Liver (tissue), 9 donors: ENCODE data around the gene SCG3. TPM values are rescaled to one million over a fixed set of nuclear protein-coding genes. Genes with fewer than 3 reads are reported as not detected.

ENCODE experiments used
- DNase-seq: peaks from one replicate; pipeline ENCODE4 v3.0.0-alpha.2; 2017; ENCODE audit warnings: low spot score
- H3K27ac ChIP-seq, 2 donors: one replicate each; pipeline ENCODE4 v1.7.0; 2013; ENCODE audit warnings: inconsistent platforms in 2 of 2, low read length in 2 of 2, control low read depth in 1 of 2, low read depth in 1 of 2, mild to moderate bottlenecking in 1 of 2
- H3K27me3 ChIP-seq, 4 donors: one replicate each; pipeline versions ENCODE4 v1.6.1 to v1.7.0; 2013; ENCODE audit warnings: low read length in 3 of 4, inconsistent platforms in 1 of 4, mild to moderate bottlenecking in 1 of 4, moderate library complexity in 1 of 4; ENCODE audit not compliant: control insufficient read depth in 4 of 4, insufficient read depth in 4 of 4
- H3K36me3 ChIP-seq, 4 donors: one replicate each; pipeline versions ENCODE4 v1.6.1 to v1.7.0; 2013; ENCODE audit warnings: low read length in 3 of 4, mild to moderate bottlenecking in 3 of 4, low read depth in 1 of 4, moderate library complexity in 1 of 4; ENCODE audit not compliant: control insufficient read depth in 4 of 4, insufficient read depth in 3 of 4
- H3K4me1 ChIP-seq, 4 donors: one replicate each; pipeline versions ENCODE4 v1.6.1 to v1.7.0; 2013; ENCODE audit warnings: low read length in 3 of 4, mild to moderate bottlenecking in 3 of 4, moderate library complexity in 1 of 4; ENCODE audit not compliant: control insufficient read depth in 4 of 4, insufficient read depth in 4 of 4
- H3K4me3 ChIP-seq, 3 donors: one replicate each; pipeline versions ENCODE4 v1.6.1 to v1.7.0; 2013; ENCODE audit warnings: low read length in 3 of 3, control low read depth in 1 of 3, low read depth in 1 of 3, mild to moderate bottlenecking in 1 of 3
- H3K9ac ChIP-seq, 2 donors: one replicate each; pipeline ENCODE4 v1.7.0; 2013; ENCODE audit warnings: low read length in 2 of 2, mild to moderate bottlenecking in 2 of 2, moderate library complexity in 2 of 2, control low read depth in 1 of 2, low read depth in 1 of 2
- H3K9me3 ChIP-seq, 4 donors: one replicate each; pipeline versions ENCODE4 v1.6.1 to v1.7.0; 2013; ENCODE audit warnings: low read length in 3 of 4; ENCODE audit not compliant: control insufficient read depth in 4 of 4
- ATF3 ChIP-seq: IDR thresholded peaks from 2 replicates; pipeline ENCODE4 v1.6.1; 2016; ENCODE audit warnings: antibody characterized with exemption
- CTCF ChIP-seq: fragments of 150-350 bp; IDR thresholded peaks from 2 replicates; pipeline ENCODE4 v1.5.1; 2017; ENCODE audit warnings: improper control_type of control experiment, low read depth, low read length; ENCODE audit not compliant: missing input control
- EGR1 ChIP-seq, 2 donors: IDR thresholded peaks; 2 replicates each; pipeline ENCODE4 v1.6.1; 2016 to 2018; ENCODE audit warnings: antibody characterized with exemption in 2 of 2, low read depth in 2 of 2
- FOXA1 ChIP-seq: IDR thresholded peaks from 2 replicates; pipeline ENCODE4 v1.6.1; 2016; ENCODE audit warnings: antibody characterized with exemption
- FOXA2 ChIP-seq: IDR thresholded peaks from 2 replicates; pipeline ENCODE4 v1.6.1; 2016; ENCODE audit warnings: antibody characterized with exemption
- HNF4A ChIP-seq, 2 donors: conservative IDR thresholded peaks; 2 replicates each; pipeline ENCODE4 v1.6.1; 2016; ENCODE audit warnings: antibody characterized with exemption in 2 of 2, mild to moderate bottlenecking in 2 of 2
- HNF4G ChIP-seq: IDR thresholded peaks from 2 replicates; pipeline ENCODE4 v1.6.1; 2016; ENCODE audit warnings: antibody characterized with exemption
- JUND ChIP-seq, 2 donors: IDR thresholded peaks; 2 replicates each; pipeline ENCODE4 v1.6.1; 2016; ENCODE audit warnings: antibody characterized with exemption in 2 of 2
- MAX ChIP-seq: IDR thresholded peaks from 2 replicates; pipeline ENCODE4 v1.6.1; 2016; ENCODE audit warnings: antibody characterized with exemption
- RAD21 ChIP-seq, 2 donors: IDR thresholded peaks; 2 replicates each; pipeline ENCODE4 v1.6.1; 2016; ENCODE audit warnings: antibody characterized with exemption in 2 of 2, mild to moderate bottlenecking in 2 of 2
- SP1 ChIP-seq: IDR thresholded peaks from 2 replicates; pipeline ENCODE4 v1.6.1; 2018; ENCODE audit warnings: antibody characterized with exemption, mild to moderate bottlenecking
- TAF1 ChIP-seq: conservative IDR thresholded peaks from 2 replicates; pipeline ENCODE4 v1.6.1; 2016; ENCODE audit warnings: antibody characterized with exemption, mild to moderate bottlenecking
- YY1 ChIP-seq: IDR thresholded peaks from 2 replicates; pipeline ENCODE4 v1.6.1; 2016; ENCODE audit warnings: antibody characterized with exemption, mild to moderate bottlenecking
- ZBTB33 ChIP-seq: IDR thresholded peaks from 2 replicates; pipeline ENCODE4 v1.6.1; 2016; ENCODE audit warnings: antibody characterized with exemption
- WGBS: extraction: QIAGEN DNeasy Blood & Tissue Kit; methylation state at CpG from one replicate; pipeline ENCODE4 v1.1.7; 2013; 5-methylcytosine and 5-hydroxymethylcytosine counted together
- polyA plus RNA-seq, 2 donors: library from polyadenylated mRNA; stranded (reverse) in 1 of 2; unstranded in 1 of 2; fragments of 200-250 nt in 1 of 2; fragments of >200 nt in 1 of 2; fragmentation: Nextera tagmentation in 1 of 2; extraction: Ambion mirVana in 1 of 2; gene quantifications; one replicate each; pipeline versions ENCODE4 v1.2.1 to v1.2.3, GENCODE V29; 2013 to 2015
- total RNA-seq, 2 donors: library from RNA; depleted of rRNA; stranded (reverse); fragments of >200 nt; gene quantifications; one replicate each; pipeline ENCODE4 v1.2.3, GENCODE V29; 2014
- donor health status: healthy.
- donor health status: healthy.
- donor health status: healthy.
- donor health status: healthy.
- donor health status: healthy.

SCG3 gene
- total and polyA plus RNA-seq, 4 donors = under 0.01 to 0.05 (median 0.01) TPM; not detected in 1

DNA sequence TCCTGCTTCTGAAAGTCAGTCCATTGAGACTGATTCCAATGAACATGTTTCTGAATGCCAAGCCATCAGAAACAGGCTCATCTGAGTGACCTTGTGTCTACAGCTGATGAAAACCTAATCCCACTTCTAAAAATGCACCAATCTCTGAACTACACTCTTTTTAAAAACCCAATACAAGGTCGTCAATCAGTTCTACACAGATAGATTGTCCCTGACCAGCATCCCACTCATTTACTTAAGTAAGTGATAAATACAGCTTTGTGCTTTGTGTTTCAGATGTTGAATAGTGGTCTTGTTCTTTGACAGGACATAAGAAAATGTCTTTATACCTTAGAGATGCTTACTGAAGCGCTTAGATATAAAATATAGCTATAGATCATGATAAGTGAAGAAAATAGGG is 20.2 kb upstream of the SCG3 start:
- H3K9ac ChIP-seq = no peak overlapping the region
- no peak overlapping the region for H3K4me3 ChIP-seq
- 90% methylated on average over 2 of the region's 2 CpGs for WGBS
- H3K27me3 ChIP-seq = no peaks in the 10 kb centered on the region
- no peak overlapping the region for H3K27ac ChIP-seq
- H3K9me3 ChIP-seq = no peaks in the 10 kb centered on the region
- H3K36me3 ChIP-seq = no peaks in the 10 kb centered on the region
- DNase-seq = no peak
- no peaks in the 10 kb centered on the region for H3K4me1 ChIP-seq
- TF ChIP-seq FOXA2 (no peak), TAF1 (no peak)

DNA sequence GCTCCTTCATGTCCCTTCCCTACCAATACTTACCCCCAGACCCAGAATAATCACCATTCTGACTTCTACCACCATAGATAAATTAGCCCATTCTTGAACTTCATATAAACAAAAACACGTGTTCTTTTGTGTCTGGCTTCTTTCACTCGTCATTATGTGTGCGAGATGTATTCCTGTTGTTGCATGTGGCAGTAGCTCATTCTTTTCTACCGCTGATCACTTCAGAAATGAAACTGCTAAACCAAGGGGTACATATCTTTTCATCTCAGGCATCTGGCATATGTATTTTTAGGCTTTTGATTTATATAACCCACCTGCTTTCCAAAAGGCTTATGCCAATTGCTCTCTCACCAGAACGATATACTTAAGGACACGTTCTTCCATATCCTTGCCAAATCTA is 13.8 kb upstream of the SCG3 start:
- Histone ChIP-seq H3K27me3 (no peaks in the 10 kb centered on the region), H3K9ac (no peak overlapping the region), H3K36me3 (no peaks in the 10 kb centered on the region), H3K27ac (no peak overlapping the region), H3K4me1 (no peaks in the 10 kb centered on the region), H3K4me3 (no peak overlapping the region), H3K9me3 (no peaks in the 10 kb centered on the region)
- WGBS = 71% methylated on average over 6 of the region's 6 CpGs
- DNase-seq = no peak
- no peak for TF ChIP-seq MAX
- no peak for TF ChIP-seq YY1
- TF ChIP-seq JUND (IDR thresholded peaks at IDR 0.05) = no peak
- no peak for TF ChIP-seq RAD21 (IDR thresholded peaks at IDR 0.05)
- no peak for TF ChIP-seq CTCF
- TF ChIP-seq FOXA2 = no peak
- no peak for TF ChIP-seq EGR1 (IDR thresholded peaks at IDR 0.05; ENCODE audit: low read depth in 2 of 2)
- no peak for TF ChIP-seq HNF4G
- no peak for TF ChIP-seq ATF3
- TF ChIP-seq FOXA1 = no peak
- no peak for TF ChIP-seq TAF1

DNA sequence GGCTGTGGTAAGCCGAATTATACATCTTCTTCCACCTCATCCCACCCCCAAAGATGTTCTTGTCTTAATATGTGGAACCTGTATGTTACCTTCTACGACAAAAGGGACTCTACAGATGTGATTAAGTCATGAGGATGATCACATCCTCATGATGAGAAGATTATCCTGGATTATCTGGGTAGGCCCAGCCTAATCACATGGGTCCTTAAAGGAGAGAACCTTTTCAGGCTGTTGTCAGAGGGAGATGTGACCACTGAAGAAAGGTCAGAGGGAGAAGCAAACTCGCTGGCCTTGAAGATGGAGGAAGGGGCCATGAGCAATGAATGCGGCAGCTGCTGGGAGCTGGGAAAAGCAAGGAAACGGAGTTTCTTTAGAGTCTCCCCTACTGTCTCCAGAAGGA is 12.9 kb upstream of the SCG3 start:
- no peak overlapping the region for H3K9ac ChIP-seq
- no peak overlapping the region for H3K4me3 ChIP-seq
- no peaks in the 10 kb centered on the region for H3K36me3 ChIP-seq
- H3K9me3 ChIP-seq = no peaks in the 10 kb centered on the region
- H3K27ac ChIP-seq = no peak overlapping the region
- peaks cover 0 to 2% (median 0%) of the 10 kb centered on the region in 4 donors for H3K27me3 ChIP-seq
- no peak for DNase-seq
- no peaks in the 10 kb centered on the region for H3K4me1 ChIP-seq
- 81% methylated on average over 5 of the region's 5 CpGs for WGBS
- no peak for TF ChIP-seq ATF3
- no peak for TF ChIP-seq YY1
- no peak for TF ChIP-seq FOXA1
- TF ChIP-seq EGR1 (IDR thresholded peaks at IDR 0.05; ENCODE audit: low read depth in 2 of 2) = no peak
- TF ChIP-seq FOXA2 = no peak
- TF ChIP-seq JUND (IDR thresholded peaks at IDR 0.05) = no peak
- no peak for TF ChIP-seq SP1
- no peak for TF ChIP-seq CTCF
- no peak for TF ChIP-seq RAD21 (IDR thresholded peaks at IDR 0.05)
- TF ChIP-seq MAX = no peak
- TF ChIP-seq ZBTB33 = no peak
- no peak for TF ChIP-seq HNF4A (conservative IDR thresholded peaks at IDR 0.05)
